PFSK-1 (cell line): ENCODE data around the gene SCO2.

Source experiments
- FOXP2 ChIP-seq: optimal IDR thresholded peaks from 2 replicates; pipeline ENCODE3; 2011; ENCODE audit warnings: borderline replicate concordance, control low read depth, inconsistent platforms; ENCODE audit not compliant: insufficient read depth; ENCODE audit errors: extremely low read length, extremely low read depth
- POLR2AphosphoS5 ChIP-seq: IDR thresholded peaks from 2 replicates; pipeline ENCODE4 v1.6.1; 2012; ENCODE audit warnings: low read depth, mild to moderate bottlenecking, control low read depth, low read length, moderate library complexity
- REST ChIP-seq, 2 experiments: IDR thresholded peaks; 2 replicates each; pipeline versions ENCODE4 v1.6.1 to v1.8.0; 2011 to 2012; ENCODE audit warnings: low read depth in 2 of 2, low read length in 2 of 2, control low read depth in 1 of 2, inconsistent platforms in 1 of 2, mild to moderate bottlenecking in 1 of 2, moderate library complexity in 1 of 2; ENCODE audit not compliant: insufficient read depth in 1 of 2
- SIN3A ChIP-seq: IDR thresholded peaks from 2 replicates; pipeline ENCODE4 v1.6.1; 2012; ENCODE audit warnings: mild to moderate bottlenecking, low read length, moderate library complexity, borderline replicate concordance; ENCODE audit not compliant: insufficient read depth
- TAF1 ChIP-seq: IDR thresholded peaks from 2 replicates; pipeline ENCODE4 v1.6.1; 2012; ENCODE audit warnings: low read length, control low read depth, borderline replicate concordance; ENCODE audit not compliant: insufficient read depth

SCO2 gene

GRCh38 chr22:50553310-50553709 is 27.9 kb upstream of the SCO2 start:
- TF ChIP-seq SIN3A (no peak), TAF1 (no peak), REST (IDR thresholded peaks at IDR 0.05; ENCODE audit: insufficient read depth in 1 of 2, low read depth in 2 of 2, low read length in 2 of 2) (no peak), POLR2AphosphoS5 (no peak), FOXP2 (no peak)

- TF ChIP-seq SIN3A (no peak), FOXP2 (no peak)
Observed at GRCh38 chr22:50551160-50551752, 25.9 kb upstream of the SCO2 start.

GRCh38 chr22:50550395-50550794 is 25.0 kb upstream of the SCO2 start:
- no peak for TF ChIP-seq TAF1
- no peak for TF ChIP-seq REST (IDR thresholded peaks at IDR 0.05; ENCODE audit: insufficient read depth in 1 of 2, low read depth in 2 of 2, low read length in 2 of 2)
- TF ChIP-seq FOXP2, result no peak
- no peak for TF ChIP-seq SIN3A
- TF ChIP-seq POLR2AphosphoS5, result no peak

- TF ChIP-seq FOXP2 (no peak), TAF1 (no peak), REST (IDR thresholded peaks at IDR 0.05; ENCODE audit: insufficient read depth in 1 of 2, low read depth in 2 of 2, low read length in 2 of 2) (no peak), SIN3A (no peak), POLR2AphosphoS5 (no peak)
Observed at GRCh38 chr22:50548921-50549790, 23.8 kb upstream of the SCO2 start.

GRCh38 chr22:50548040-50548920 is 22.9 kb upstream of the SCO2 start:
- no peak for TF ChIP-seq SIN3A
- no peak for TF ChIP-seq TAF1
- TF ChIP-seq POLR2AphosphoS5, result no peak
- no peak for TF ChIP-seq FOXP2
- no peak for TF ChIP-seq REST (IDR thresholded peaks at IDR 0.05; ENCODE audit: insufficient read depth in 1 of 2, low read depth in 2 of 2, low read length in 2 of 2)
